ENCODE results near the gene NCAPH2. TPM values are rescaled to one million over a fixed set of nuclear protein-coding genes. Genes with fewer than 3 reads are reported as not detected.

NCAPH2 gene
- total and polyA plus RNA-seq, 2 of the 13 experiments (the other 11 are each of a cell fraction or from before 2014, with no cell fraction given) = 28.1 to 64.4 TPM

- TF ChIP-seq DNMT1 (CRISPR knock-in tag; IDR thresholded peaks at IDR 0.05) = no peak
- TF ChIP-seq FOXJ3 (CRISPR knock-in tag; IDR thresholded peaks at IDR 0.05; ENCODE audit: borderline replicate concordance) = no peak
- TF ChIP-seq EHMT2 (IDR thresholded peaks at IDR 0.05; ENCODE audit: borderline replicate concordance, low read depth, low read length) = no peak
- TF ChIP-seq, protein P1, sequence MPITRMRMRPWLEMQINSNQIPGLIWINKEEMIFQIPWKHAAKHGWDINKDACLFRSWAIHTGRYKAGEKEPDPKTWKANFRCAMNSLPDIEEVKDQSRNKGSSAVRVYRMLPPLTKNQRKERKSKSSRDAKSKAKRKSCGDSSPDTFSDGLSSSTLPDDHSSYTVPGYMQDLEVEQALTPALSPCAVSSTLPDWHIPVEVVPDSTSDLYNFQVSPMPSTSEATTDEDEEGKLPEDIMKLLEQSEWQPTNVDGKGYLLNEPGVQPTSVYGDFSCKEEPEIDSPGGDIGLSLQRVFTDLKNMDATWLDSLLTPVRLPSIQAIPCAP (CRISPR knock-in tag; IDR thresholded peaks at IDR 0.05; ENCODE audit: low read depth) = no peak
- TF ChIP-seq ZNF891 (CRISPR knock-in tag; IDR thresholded peaks at IDR 0.05) = no peak
Measured at GRCh38 chr22:50502096-50502495, 5.9 kb upstream of the NCAPH2 start (continued).

DNA sequence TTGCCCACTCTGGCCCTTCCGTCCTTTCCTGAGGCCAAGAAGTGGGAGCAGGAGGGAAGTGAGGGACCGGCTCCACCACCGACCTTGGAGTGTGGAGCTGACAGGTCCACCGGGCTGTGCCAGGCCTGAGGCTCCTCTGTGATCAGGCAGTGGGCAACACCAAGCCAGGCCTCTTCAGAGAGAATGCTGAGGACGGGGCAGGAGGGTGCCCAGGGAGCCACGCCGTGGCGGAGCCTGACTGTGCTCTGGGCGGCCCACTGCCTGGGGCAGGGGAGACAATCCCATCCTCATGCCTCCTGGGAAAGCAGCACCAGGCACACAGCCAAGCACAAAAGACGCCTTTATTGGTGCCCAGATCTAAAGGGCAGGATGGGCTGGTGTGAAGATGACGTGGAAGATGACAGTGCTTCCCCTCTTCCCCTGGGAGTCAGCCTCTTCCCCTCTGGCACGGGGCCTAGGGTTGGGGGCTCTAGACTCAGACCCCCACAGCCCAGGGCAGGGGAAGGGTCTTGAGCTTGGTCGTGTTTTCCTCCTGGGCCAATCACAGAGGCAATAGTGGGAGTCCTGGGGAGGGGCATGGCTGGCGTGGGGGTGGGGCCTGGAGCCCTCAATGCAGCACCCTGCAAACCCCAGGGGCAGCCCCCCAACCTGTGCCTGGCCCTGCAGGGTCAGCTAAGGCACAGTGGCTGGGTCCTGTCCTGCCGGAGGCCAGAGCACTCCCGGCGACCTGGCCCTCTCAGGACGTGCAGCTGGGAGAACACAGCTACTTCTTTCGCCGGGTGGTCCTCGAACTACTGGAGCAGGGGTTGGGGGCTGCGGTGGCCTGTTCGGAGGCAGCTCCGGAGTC is 5.2 kb upstream of the NCAPH2 start:
- WGBS (ENCODE audit: low lambda C conversion rate) = 96% methylated on average over 10 of the region's 24 CpGs
- Histone ChIP-seq H3K79me2 (ENCODE audit: insufficient read depth, low read length) (peaks cover 10% of the 10 kb centered on the region), H3K27ac (ENCODE audit: extremely low read length, insufficient read depth, low read length) (no peak overlapping the region), H3K36me3 (replicated peaks in 1 of 2; ENCODE audit: control insufficient read depth in 1 of 2, insufficient read depth in 2 of 2, low read length in 2 of 2) (peaks cover 2 to 10% of the 10 kb centered on the region in 2 experiments; a peak in 1 of 5 replicates), H3K9me3 (ENCODE audit: low read length) (no peaks in the 10 kb centered on the region), H2AFZ (ENCODE audit: low read length) (no peak overlapping the region), H3K4me3 (replicated peaks in 1 of 3; ENCODE audit: insufficient read depth in 1 of 3, low read depth in 2 of 3, low read length in 3 of 3) (no peak overlapping the region), H3K4me2 (ENCODE audit: low read depth, low read length) (no peak overlapping the region), H3K4me1 (ENCODE audit: insufficient read depth, low read length) (peaks cover 23% of the 10 kb centered on the region), H4K20me1 (ENCODE audit: insufficient read depth, low read length) (no peaks in the 10 kb centered on the region), H3K9ac (ENCODE audit: insufficient read depth, low read depth, low read length) (no peak overlapping the region), H3K27me3 (ENCODE audit: control insufficient read depth in 1 of 2, insufficient read depth in 2 of 2, low read length in 2 of 2) (no peaks in the 10 kb centered on the region; a peak in 1 of 5 replicates)
- FAIRE-seq = no peak
- ChIA-PET CTCF (ENCODE audit: low intra/inter-chr PET ratio, low total read pairs) (no interaction called here), POLR2A (no interaction called here)
- DNase-seq (ENCODE audit: low spot score) = no peak
- in situ Hi-C loops (cut with HindIII; ENCODE audit: extremely low pct_ligation_motif_present, low pct_unique_long_range_greater_than_20kb) = no loop called here
- no TSS peak for BruUV-seq (replicated peaks)
- intact Hi-C loops (cut with micrococcal nuclease; ENCODE audit: unreplicated experiment) = no loop called here
- ATAC-seq = no peak
- TF ChIP-seq RCOR2 (CRISPR knock-in tag; IDR thresholded peaks at IDR 0.05) (no peak), THAP7 (CRISPR knock-in tag; IDR thresholded peaks at IDR 0.05) (no peak), SP1 (IDR thresholded peaks at IDR 0.05) (no peak), SP1 (CRISPR knock-in tag; IDR thresholded peaks at IDR 0.05) (no peak), WIZ (CRISPR knock-in tag; IDR thresholded peaks at IDR 0.05) (no peak), ZC3H4 (CRISPR knock-in tag; IDR thresholded peaks at IDR 0.05; ENCODE audit: borderline replicate concordance) (no peak), FOSL1 (CRISPR knock-in tag; IDR thresholded peaks at IDR 0.05; ENCODE audit: borderline replicate concordance) (no peak), ZBTB42 (CRISPR knock-in tag; IDR thresholded peaks at IDR 0.05) (no peak), FOXO1 (CRISPR knock-in tag; IDR thresholded peaks at IDR 0.05) (no peak), ZNF44 (CRISPR knock-in tag; IDR thresholded peaks at IDR 0.05) (no peak), EED (CRISPR knock-in tag; IDR thresholded peaks at IDR 0.05) (no peak), CEBPZ (IDR thresholded peaks at IDR 0.05; ENCODE audit: low read length) (no peak), ZNF572 (CRISPR knock-in tag; IDR thresholded peaks at IDR 0.05) (no peak), ZNF777 (CRISPR knock-in tag; IDR thresholded peaks at IDR 0.05) (no peak)

Measured in HepG2 (cell line).